ENCODE results near the gene F9.

Gene F9

GRCh38 chrX:139581068-139581467 is 50.5 kb downstream of the F9 start:
- Histone ChIP-seq H3K9me3 (ENCODE audit: insufficient read depth, low read depth, low read length) (no peaks in the 10 kb centered on the region), H3K9ac (ENCODE audit: low read depth, low read length, poor library complexity, severe bottlenecking) (no peak overlapping the region), H3K9me2 (replicated peaks; ENCODE audit: low read depth, low read length) (no peaks in the 10 kb centered on the region), H3K4me1 (ENCODE audit: insufficient read depth, low read length, poor library complexity, severe bottlenecking) (no peaks in the 10 kb centered on the region), H3K4me2 (ENCODE audit: low read depth, low read length, poor library complexity, severe bottlenecking) (no peak overlapping the region), H3K27me3 (ENCODE audit: insufficient read depth, low read length, poor library complexity, severe bottlenecking) (no peaks in the 10 kb centered on the region), H3F3A (ENCODE audit: low read depth) (no peaks in the 10 kb centered on the region), H2AFZ (ENCODE audit: low read length) (no peak overlapping the region), H3K36me3 (ENCODE audit: insufficient read depth, low read length) (no peaks in the 10 kb centered on the region), H4K20me1 (ENCODE audit: insufficient read depth, low read length, poor library complexity, severe bottlenecking) (no peaks in the 10 kb centered on the region), H3K4me3 (ENCODE audit: low read length, poor library complexity, severe bottlenecking) (no peak overlapping the region), H3K79me2 (ENCODE audit: insufficient read depth, low read length) (no peaks in the 10 kb centered on the region)
- no peak for TF ChIP-seq CTCF (conservative IDR thresholded peaks at IDR 0.05; ENCODE audit: low read length)
- no peak for TF ChIP-seq EZH2phosphoT487 (IDR thresholded peaks at IDR 0.05; ENCODE audit: borderline replicate concordance)

- no peaks in the 10 kb centered on the region for H3F3A ChIP-seq (ENCODE audit: low read depth)
- H3K27me3 ChIP-seq (ENCODE audit: insufficient read depth, low read length, poor library complexity, severe bottlenecking), result no peaks in the 10 kb centered on the region
- TF ChIP-seq CTCF (conservative IDR thresholded peaks at IDR 0.05; ENCODE audit: low read length) (no peak), EZH2phosphoT487 (IDR thresholded peaks at IDR 0.05; ENCODE audit: borderline replicate concordance) (no peak)
- H4K20me1 ChIP-seq (ENCODE audit: insufficient read depth, low read length, poor library complexity, severe bottlenecking), result no peaks in the 10 kb centered on the region
- no peaks in the 10 kb centered on the region for H3K79me2 ChIP-seq (ENCODE audit: insufficient read depth, low read length)
- no peak overlapping the region for H3K4me2 ChIP-seq (ENCODE audit: low read depth, low read length, poor library complexity, severe bottlenecking)
- H3K9me3 ChIP-seq (ENCODE audit: insufficient read depth, low read depth, low read length), result no peaks in the 10 kb centered on the region
- no peak overlapping the region for H2AFZ ChIP-seq (ENCODE audit: low read length)
- H3K9me2 ChIP-seq (replicated peaks; ENCODE audit: low read depth, low read length), result no peaks in the 10 kb centered on the region
- no peak overlapping the region for H3K4me3 ChIP-seq (ENCODE audit: low read length, poor library complexity, severe bottlenecking)
- no peaks in the 10 kb centered on the region for H3K36me3 ChIP-seq (ENCODE audit: insufficient read depth, low read length)
- H3K9ac ChIP-seq (ENCODE audit: low read depth, low read length, poor library complexity, severe bottlenecking), result no peak overlapping the region
- H3K4me1 ChIP-seq (ENCODE audit: insufficient read depth, low read length, poor library complexity, severe bottlenecking), result no peaks in the 10 kb centered on the region
Observed at GRCh38 chrX:139585613-139586012, 55.1 kb downstream of the F9 start.

GRCh38 chrX:139596068-139596467 is 65.5 kb downstream of the F9 start:
- TF ChIP-seq CTCF (conservative IDR thresholded peaks at IDR 0.05; ENCODE audit: low read length) (no peak), EZH2phosphoT487 (IDR thresholded peaks at IDR 0.05; ENCODE audit: borderline replicate concordance) (no peak)
- Histone ChIP-seq H3K36me3 (ENCODE audit: insufficient read depth, low read length) (no peaks in the 10 kb centered on the region), H3K27me3 (ENCODE audit: insufficient read depth, low read length, poor library complexity, severe bottlenecking) (no peaks in the 10 kb centered on the region), H3K4me2 (ENCODE audit: low read depth, low read length, poor library complexity, severe bottlenecking) (no peak overlapping the region), H3K9me2 (replicated peaks; ENCODE audit: low read depth, low read length) (no peaks in the 10 kb centered on the region), H3K4me1 (ENCODE audit: insufficient read depth, low read length, poor library complexity, severe bottlenecking) (no peaks in the 10 kb centered on the region), H3K4me3 (ENCODE audit: low read length, poor library complexity, severe bottlenecking) (no peak overlapping the region), H4K20me1 (ENCODE audit: insufficient read depth, low read length, poor library complexity, severe bottlenecking) (no peaks in the 10 kb centered on the region), H3F3A (ENCODE audit: low read depth) (no peaks in the 10 kb centered on the region), H3K79me2 (ENCODE audit: insufficient read depth, low read length) (no peaks in the 10 kb centered on the region), H3K9ac (ENCODE audit: low read depth, low read length, poor library complexity, severe bottlenecking) (no peak overlapping the region), H2AFZ (ENCODE audit: low read length) (no peak overlapping the region), H3K9me3 (ENCODE audit: insufficient read depth, low read depth, low read length) (no peaks in the 10 kb centered on the region)

Measured in Loucy (cell line).